Activated CD4-positive, alpha-beta T cell treated with anti-CD3 and anti-CD28 coated beads, Interleukin-2, amount 10 ng/mL, durations not matched to agents 7 days and 5 days (primary cell): ENCODE results near the gene CADM1. TPM values are rescaled to one million over a fixed set of nuclear protein-coding genes. Genes with fewer than 3 reads are reported as not detected.

Source experiments
- CTCF ChIA-PET: fragments of 350-600 bp; sonication (Branson Sonifier 250); formaldehyde crosslinking; loops from one replicate; lab custom pipeline; 2021; ENCODE audit warnings: antibody characterized with exemption; lab: Charles Lee
- POLR2A ChIA-PET: fragments of 350-600 bp; sonication (Branson Sonifier 250); formaldehyde crosslinking; loops from one replicate; lab custom pipeline; 2021; ENCODE audit warnings: antibody characterized with exemption; lab: Charles Lee
- DNase-seq: peaks from one replicate; pipeline ENCODE4 v3.0.0-alpha.2; 2020
- H3K27ac Mint-ChIP-seq: one replicate; pipeline ENCODE4 v1.8.0; 2021; ENCODE audit warnings: mild to moderate bottlenecking, moderate library complexity, mixed read lengths
- H3K27me3 Mint-ChIP-seq: one replicate; pipeline ENCODE4 v1.8.0; 2021; ENCODE audit warnings: mixed read lengths
- H3K36me3 Mint-ChIP-seq: one replicate; pipeline ENCODE4 v1.8.0; 2021; ENCODE audit warnings: low read depth, mixed read lengths
- H3K4me1 Mint-ChIP-seq: one replicate; pipeline ENCODE4 v1.8.0; 2021; ENCODE audit warnings: mixed read lengths
- H3K4me3 Mint-ChIP-seq: one replicate; pipeline ENCODE4 v1.8.0; 2021; ENCODE audit warnings: mild to moderate bottlenecking, moderate library complexity, mixed read lengths
- H3K9me3 Mint-ChIP-seq: one replicate; pipeline ENCODE4 v1.8.0; 2021; ENCODE audit warnings: mixed read lengths
- total RNA-seq, 2 experiments: library from RNA; stranded (reverse); gene quantifications; one replicate each; pipeline ENCODE4 v1.2.3, GENCODE V29; 2021

CADM1 gene
- total RNA-seq, 2 experiments from 2014 or later: 0.52 to 0.92 TPM

GRCh38 chr11:115193914-115194801, 310.1 kb downstream of the CADM1 start:
- DNase-seq: no peak
- H3K4me3 Mint-ChIP-seq: peak overlapping the region; percentile 19
- POLR2A ChIA-PET: no interaction called here

GRCh38 chr11:115191761-115192160, 312.5 kb downstream of the CADM1 start:
- DNase-seq: no peak
- H3K4me1 Mint-ChIP-seq: no peaks in the 10 kb centered on the region
- no peak overlapping the region for H3K27ac Mint-ChIP-seq
- ChIA-PET POLR2A (no interaction called here), CTCF (no interaction called here)
- no peak overlapping the region for H3K4me3 Mint-ChIP-seq
- no peaks in the 10 kb centered on the region for H3K9me3 Mint-ChIP-seq
- no peaks in the 10 kb centered on the region for H3K36me3 Mint-ChIP-seq
- peaks cover 8% of the 10 kb centered on the region for H3K27me3 Mint-ChIP-seq

More at GRCh38 chr11:115193914-115194801, 310.1 kb downstream of the CADM1 start:
- no peaks in the 10 kb centered on the region for H3K36me3 Mint-ChIP-seq
- H3K27ac Mint-ChIP-seq: peak overlapping the region; percentile 5
- peaks cover 5% of the 10 kb centered on the region for H3K27me3 Mint-ChIP-seq
- CTCF ChIA-PET: no interaction called here
- H3K4me1 Mint-ChIP-seq: no peaks in the 10 kb centered on the region
- no peaks in the 10 kb centered on the region for H3K9me3 Mint-ChIP-seq

- Mint-ChIP-seq H3K27ac (no peak overlapping the region), H3K4me3 (no peak overlapping the region), H3K36me3 (no peaks in the 10 kb centered on the region), H3K27me3 (peaks cover 8% of the 10 kb centered on the region), H3K9me3 (no peaks in the 10 kb centered on the region), H3K4me1 (no peaks in the 10 kb centered on the region)
- no peak for DNase-seq
- ChIA-PET CTCF (no interaction called here), POLR2A (no interaction called here)
These were observed 314.0 kb downstream of the CADM1 start for GRCh38 chr11:115190196-115190595.

DNA sequence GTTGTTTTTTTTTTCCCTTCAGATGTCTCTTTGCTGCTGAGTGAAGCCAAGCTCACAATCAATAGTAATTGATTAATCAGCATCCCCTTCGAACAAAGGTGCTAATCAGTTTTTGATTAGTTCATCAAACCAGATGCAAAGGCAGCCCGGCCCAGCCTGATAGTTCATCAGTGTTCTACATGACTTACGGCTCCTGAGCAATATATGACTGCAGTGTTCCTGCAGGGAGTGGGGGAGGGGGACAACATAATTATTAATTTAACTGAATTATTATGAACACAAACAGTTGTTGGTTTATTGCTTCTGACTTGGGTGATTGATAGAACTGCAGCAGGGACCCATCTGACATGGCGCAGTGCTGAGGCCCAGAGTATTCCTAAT, 315.3 kb downstream of the CADM1 start:
- ChIA-PET CTCF (no interaction called here), POLR2A (no interaction called here)
- peaks cover 8% of the 10 kb centered on the region for H3K27me3 Mint-ChIP-seq
- no peaks in the 10 kb centered on the region for H3K36me3 Mint-ChIP-seq
- H3K4me1 Mint-ChIP-seq: no peaks in the 10 kb centered on the region
- H3K4me3 Mint-ChIP-seq: no peak overlapping the region
- no peaks in the 10 kb centered on the region for H3K9me3 Mint-ChIP-seq
- no peak for DNase-seq
- H3K27ac Mint-ChIP-seq: no peak overlapping the region

DNA sequence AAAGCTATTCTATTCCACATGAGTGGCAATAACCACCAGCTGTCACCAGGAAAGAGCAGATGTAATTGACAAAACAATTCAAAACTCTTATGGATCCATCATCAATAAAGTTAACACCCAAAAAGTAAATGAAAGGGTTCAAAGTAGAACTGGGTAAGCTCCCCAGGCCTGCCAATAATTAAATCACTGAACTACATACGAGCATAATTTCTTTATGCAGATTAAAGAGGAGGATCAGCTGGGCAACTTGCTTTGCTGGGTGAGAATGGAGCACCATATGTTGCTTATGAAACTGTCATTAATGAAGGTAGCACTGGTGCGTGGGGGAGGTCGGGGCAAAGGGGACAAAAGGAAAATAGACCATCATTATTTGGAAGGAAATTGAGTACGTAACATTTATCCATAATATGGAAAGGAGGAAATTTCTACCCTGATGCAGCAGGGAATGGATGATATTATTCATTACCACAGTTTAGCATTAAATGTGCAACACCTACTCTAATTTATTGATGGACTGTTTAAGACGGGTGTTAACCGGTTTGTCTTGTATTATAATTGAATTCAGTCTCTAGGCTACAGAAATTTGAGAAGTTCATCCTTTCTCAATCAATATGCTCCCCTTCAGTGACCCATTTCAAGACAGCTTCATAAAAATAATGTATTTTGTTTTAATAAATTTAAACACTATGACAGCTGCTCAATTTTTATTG, 315.9 kb downstream of the CADM1 start:
- ChIA-PET CTCF (no interaction called here), POLR2A (no interaction called here)
- H3K4me1 Mint-ChIP-seq: no peaks in the 10 kb centered on the region
- H3K9me3 Mint-ChIP-seq: no peaks in the 10 kb centered on the region
- no peak for DNase-seq
- H3K27me3 Mint-ChIP-seq: peaks cover 8% of the 10 kb centered on the region
- no peak overlapping the region for H3K4me3 Mint-ChIP-seq
- H3K36me3 Mint-ChIP-seq: no peaks in the 10 kb centered on the region
- H3K27ac Mint-ChIP-seq: no peak overlapping the region

DNA sequence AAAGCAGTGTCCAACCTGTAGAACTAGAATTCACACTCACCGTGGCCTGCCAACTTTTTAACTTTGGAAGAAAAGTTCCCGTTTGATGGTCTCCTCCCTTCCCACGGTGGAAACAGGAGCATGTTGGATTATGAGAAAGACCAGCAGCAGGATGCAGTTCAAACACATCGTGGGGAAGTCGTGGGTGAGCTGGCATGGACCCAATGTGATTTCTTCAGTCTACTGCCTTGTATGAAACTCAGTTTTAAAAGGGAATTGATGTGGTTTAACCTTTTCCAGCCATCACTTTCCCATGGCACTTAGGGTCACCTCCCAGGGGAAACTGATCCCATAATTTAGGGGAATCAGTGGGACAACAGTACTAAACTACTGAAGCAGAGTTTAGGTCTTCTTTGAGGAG, 318.3 kb downstream of the CADM1 start:
- no peaks in the 10 kb centered on the region for H3K9me3 Mint-ChIP-seq
- no peak for DNase-seq
- no peak overlapping the region for H3K4me3 Mint-ChIP-seq
- ChIA-PET CTCF (no interaction called here), POLR2A (no interaction called here)
- no peaks in the 10 kb centered on the region for H3K4me1 Mint-ChIP-seq
- H3K27me3 Mint-ChIP-seq: peaks cover 4% of the 10 kb centered on the region
- no peaks in the 10 kb centered on the region for H3K36me3 Mint-ChIP-seq
- no peak overlapping the region for H3K27ac Mint-ChIP-seq

DNA sequence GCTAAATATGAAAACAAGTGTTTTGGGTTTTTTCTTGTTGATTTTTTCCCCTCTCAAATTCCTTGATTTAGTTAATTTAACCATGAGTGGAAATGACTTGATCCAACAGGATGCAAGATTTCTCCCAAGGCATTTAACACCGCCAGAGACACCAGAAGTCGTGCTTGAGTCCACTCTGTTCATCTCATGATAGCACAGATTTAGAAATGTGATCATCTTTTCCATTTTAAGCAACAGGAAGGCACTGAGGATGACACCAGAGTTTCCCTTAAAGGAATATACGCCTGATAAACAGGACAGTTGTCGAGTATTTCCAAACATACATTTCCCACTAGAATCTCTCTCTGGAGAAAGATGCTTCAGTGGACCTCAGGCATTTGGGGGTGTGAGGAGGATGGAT, 318.7 kb downstream of the CADM1 start:
- Mint-ChIP-seq H3K36me3 (no peaks in the 10 kb centered on the region), H3K27me3 (peaks cover 4% of the 10 kb centered on the region), H3K4me3 (no peak overlapping the region), H3K27ac (no peak overlapping the region), H3K4me1 (no peaks in the 10 kb centered on the region), H3K9me3 (no peaks in the 10 kb centered on the region)
- ChIA-PET CTCF (no interaction called here), POLR2A (no interaction called here)
- no peak for DNase-seq

GRCh38 chr11:115184901-115185300, 319.3 kb downstream of the CADM1 start:
- Mint-ChIP-seq H3K27ac (no peak overlapping the region), H3K36me3 (no peaks in the 10 kb centered on the region), H3K9me3 (no peaks in the 10 kb centered on the region), H3K4me3 (no peak overlapping the region), H3K27me3 (peaks cover 4% of the 10 kb centered on the region), H3K4me1 (no peaks in the 10 kb centered on the region)
- POLR2A ChIA-PET: no interaction called here
- DNase-seq: no peak
- CTCF ChIA-PET: no interaction called here

- no peak overlapping the region for H3K4me3 Mint-ChIP-seq
- CTCF ChIA-PET: interaction anchor here (0.6 kb wide), 1 partner anchor 1365 kb away, joined by 3 read pairs; no protein-coding TSS in a partner anchor
- DNase-seq: no peak
- POLR2A ChIA-PET: no interaction called here
- H3K36me3 Mint-ChIP-seq: no peaks in the 10 kb centered on the region
- no peaks in the 10 kb centered on the region for H3K9me3 Mint-ChIP-seq
- H3K27me3 Mint-ChIP-seq: peaks cover 4% of the 10 kb centered on the region
- no peak overlapping the region for H3K27ac Mint-ChIP-seq
- H3K4me1 Mint-ChIP-seq: no peaks in the 10 kb centered on the region
These were observed 320.4 kb downstream of the CADM1 start for GRCh38 chr11:115183830-115184229.

- CTCF ChIA-PET: no interaction called here
- no peaks in the 10 kb centered on the region for H3K4me1 Mint-ChIP-seq
- no peak overlapping the region for H3K4me3 Mint-ChIP-seq
- no peaks in the 10 kb centered on the region for H3K9me3 Mint-ChIP-seq
- no peaks in the 10 kb centered on the region for H3K36me3 Mint-ChIP-seq
- no peak for DNase-seq
- no peak overlapping the region for H3K27ac Mint-ChIP-seq
- peaks cover under 1% of the 10 kb centered on the region for H3K27me3 Mint-ChIP-seq
- POLR2A ChIA-PET: no interaction called here
These were observed 321.1 kb downstream of the CADM1 start for GRCh38 chr11:115183136-115183535.

- POLR2A ChIA-PET: no interaction called here
- Mint-ChIP-seq H3K4me1 (no peaks in the 10 kb centered on the region), H3K9me3 (no peaks in the 10 kb centered on the region), H3K27ac (no peak overlapping the region), H3K36me3 (no peaks in the 10 kb centered on the region), H3K4me3 (no peak overlapping the region), H3K27me3 (no peaks in the 10 kb centered on the region)
- CTCF ChIA-PET: no interaction called here
- no peak for DNase-seq
These were observed 321.8 kb downstream of the CADM1 start for GRCh38 chr11:115182282-115182955.

- CTCF ChIA-PET: no interaction called here
- Mint-ChIP-seq H3K4me3 (no peak overlapping the region), H3K4me1 (no peaks in the 10 kb centered on the region), H3K9me3 (no peaks in the 10 kb centered on the region), H3K27me3 (no peaks in the 10 kb centered on the region), H3K36me3 (no peaks in the 10 kb centered on the region), H3K27ac (no peak overlapping the region)
- POLR2A ChIA-PET: no interaction called here
- no peak for DNase-seq
These were observed 322.7 kb downstream of the CADM1 start for GRCh38 chr11:115181538-115181937.

GRCh38 chr11:115180272-115180671, 323.9 kb downstream of the CADM1 start:
- Mint-ChIP-seq H3K4me1 (no peaks in the 10 kb centered on the region), H3K27ac (no peak overlapping the region), H3K4me3 (no peak overlapping the region), H3K27me3 (no peaks in the 10 kb centered on the region), H3K36me3 (no peaks in the 10 kb centered on the region), H3K9me3 (no peaks in the 10 kb centered on the region)
- no peak for DNase-seq
- ChIA-PET POLR2A (no interaction called here), CTCF (interaction anchor here (1.0 kb wide), 3 partner anchors 13 to 884 kb away, joined by 3 read pairs; no protein-coding TSS in a partner anchor)
